GM23338 (cell line): ENCODE results near the gene RRAS. TPM values are rescaled to one million over a fixed set of nuclear protein-coding genes. Genes with fewer than 3 reads are reported as not detected.

ENCODE experiments used
- ATAC-seq: fragments of 200-7000 bp; cut with Tn5 transposase; 3 replicates; pipeline ENCODE4 v1.9.1; 2020
- DNase-seq: peaks from one replicate; pipeline ENCODE4 v3.0.0-alpha.2; 2015; ENCODE audit warnings: low spot score
- H2AFZ ChIP-seq: fragments of 200-600 bp; sonication (generic); 2 replicates; pipeline ENCODE4 v1.8.0; 2016; ENCODE audit warnings: antibody characterized with exemption, mild to moderate bottlenecking, moderate library complexity
- H3F3A ChIP-seq: fragments of 200-600 bp; sonication (generic); replicated peaks from 2 replicates; pipeline ENCODE4 v1.8.0; 2017; ENCODE audit warnings: antibody characterized with exemption, mixed run types, low read depth
- H3K27ac ChIP-seq: fragments of 200-600 bp; sonication (generic); 2 replicates; pipeline ENCODE4 v1.6.1; 2016; ENCODE audit warnings: low read depth
- H3K27me3 ChIP-seq: fragments of 200-600 bp; sonication (generic); 2 replicates; pipeline ENCODE4 v1.8.0; 2016; ENCODE audit warnings: mild to moderate bottlenecking, mixed run types, moderate library complexity; ENCODE audit not compliant: insufficient read depth
- H3K36me3 ChIP-seq: fragments of 200-600 bp; sonication (generic); 2 replicates; pipeline ENCODE4 v1.8.0; 2016; ENCODE audit warnings: mild to moderate bottlenecking; ENCODE audit not compliant: insufficient read depth
- H3K4me1 ChIP-seq: fragments of 200-600 bp; sonication (generic); 2 replicates; pipeline ENCODE4 v1.8.0; 2016; ENCODE audit warnings: mild to moderate bottlenecking, moderate library complexity; ENCODE audit not compliant: insufficient read depth
- H3K4me2 ChIP-seq: fragments of 200-600 bp; sonication (generic); 2 replicates; pipeline ENCODE4 v1.7.1; 2017; ENCODE audit warnings: mixed run types
- H3K4me3 ChIP-seq: fragments of 200-600 bp; sonication (generic); 2 replicates; pipeline ENCODE4 v1.6.1; 2016; ENCODE audit warnings: mixed run types
- H3K79me2 ChIP-seq: fragments of 200-600 bp; sonication (generic); replicated peaks from 2 replicates; pipeline ENCODE4 v1.8.0; 2017; ENCODE audit warnings: mild to moderate bottlenecking; ENCODE audit not compliant: insufficient read depth
- H3K9me2 ChIP-seq: fragments of 200-600 bp; sonication (generic); 2 replicates; pipeline ENCODE4 v1.8.0; 2017; ENCODE audit not compliant: insufficient read depth
- H4K20me1 ChIP-seq: fragments of 200-600 bp; sonication (generic); replicated peaks from 2 replicates; pipeline ENCODE4 v1.8.0; 2017; ENCODE audit warnings: mild to moderate bottlenecking; ENCODE audit not compliant: insufficient read depth
- H3K27ac Mint-ChIP-seq: 2 replicates; pipeline ENCODE4 v1.8.0; 2020; ENCODE audit warnings: inconsistent platforms, mild to moderate bottlenecking, moderate library complexity, mixed read lengths
- H3K27me3 Mint-ChIP-seq: 3 replicates; pipeline ENCODE4 v1.8.0; 2022; ENCODE audit warnings: low read depth, mild to moderate bottlenecking, moderate library complexity, mixed read lengths, inconsistent platforms; ENCODE audit not compliant: insufficient read depth, poor library complexity
- H3K36me3 Mint-ChIP-seq: 3 replicates; pipeline ENCODE4 v1.8.0; 2021; ENCODE audit warnings: low read depth, mild to moderate bottlenecking, inconsistent platforms, moderate library complexity, mixed read lengths
- H3K4me1 Mint-ChIP-seq: 3 replicates; pipeline ENCODE4 v1.8.0; 2020; ENCODE audit warnings: mild to moderate bottlenecking, inconsistent platforms, mixed read lengths
- H3K4me3 Mint-ChIP-seq: 3 replicates; pipeline ENCODE4 v1.8.0; 2021; ENCODE audit warnings: moderate library complexity, mild to moderate bottlenecking, inconsistent platforms, mixed read lengths
- H3K9me3 Mint-ChIP-seq: 3 replicates; pipeline ENCODE4 v1.8.0; 2020; ENCODE audit warnings: moderate library complexity, mild to moderate bottlenecking, inconsistent platforms, mixed read lengths
- CREB1 ChIP-seq: fragments of 250-450 bp; sonication (Bioruptor Pico); IDR thresholded peaks from 2 replicates; pipeline ENCODE4 v1.5.0; 2020; ENCODE audit warnings: low read depth, mild to moderate bottlenecking, moderate library complexity
- CTCF ChIP-seq, 2 experiments: fragments of 200-600 bp in 1 of 2; sonication (generic) in 1 of 2; conservative IDR thresholded peaks; 2 replicates each; pipeline versions ENCODE4 v1.5.1 to v1.6.1; 2016 to 2017; ENCODE audit warnings: antibody characterized with exemption in 2 of 2, low read depth in 2 of 2, mild to moderate bottlenecking in 2 of 2, moderate library complexity in 1 of 2
- EZH2 ChIP-seq: fragments of 200-600 bp; sonication (generic); IDR thresholded peaks from one replicate; pipeline ENCODE4 v1.8.0; 2017; ENCODE audit warnings: antibody characterized with exemption, mild to moderate bottlenecking, low read depth; ENCODE audit not compliant: unreplicated experiment
- EZH2phosphoT487 ChIP-seq: fragments of 200-600 bp; sonication (generic); IDR thresholded peaks from one replicate; pipeline ENCODE4 v1.8.1; 2018; ENCODE audit warnings: antibody characterized with exemption; ENCODE audit not compliant: unreplicated experiment
- POLR2AphosphoS5 ChIP-seq: IDR thresholded peaks from 2 replicates; pipeline ENCODE4 v1.6.1; 2016; ENCODE audit warnings: antibody characterized with exemption, low read depth
- STAT1 ChIP-seq: IDR thresholded peaks from one replicate; pipeline ENCODE4 v1.6.1; 2016; ENCODE audit warnings: antibody characterized with exemption; ENCODE audit not compliant: unreplicated experiment
- ZNF114 ChIP-seq: fragments of 250-450 bp; sonication (Bioruptor Pico); IDR thresholded peaks from 2 replicates; pipeline ENCODE4 v1.5.0; 2020; ENCODE audit warnings: mild to moderate bottlenecking, moderate library complexity
- polyA plus RNA-seq: library from polyadenylated mRNA; unstranded; fragments of >200 nt; fragmentation: Nextera tagmentation; extraction: Ambion mirVana; gene quantifications from 2 replicates; pipeline ENCODE4 v1.2.1, GENCODE V29; 2016
- total RNA-seq: library from RNA; depleted of rRNA; stranded (reverse); fragments of >200 nt; shearing (Covaris generic); gene quantifications from 2 replicates; pipeline ENCODE4 v1.2.3, GENCODE V29; 2014
- TF ChIP-seq, protein P1 (sequence below): IDR thresholded peaks from one replicate; pipeline ENCODE4 v1.6.1; 2018; ENCODE audit warnings: antibody characterized with exemption; ENCODE audit not compliant: unreplicated experiment

RRAS gene
- total and polyA plus RNA-seq, 2 experiments from 2014 or later = 9.3 to 30.0 TPM

DNA sequence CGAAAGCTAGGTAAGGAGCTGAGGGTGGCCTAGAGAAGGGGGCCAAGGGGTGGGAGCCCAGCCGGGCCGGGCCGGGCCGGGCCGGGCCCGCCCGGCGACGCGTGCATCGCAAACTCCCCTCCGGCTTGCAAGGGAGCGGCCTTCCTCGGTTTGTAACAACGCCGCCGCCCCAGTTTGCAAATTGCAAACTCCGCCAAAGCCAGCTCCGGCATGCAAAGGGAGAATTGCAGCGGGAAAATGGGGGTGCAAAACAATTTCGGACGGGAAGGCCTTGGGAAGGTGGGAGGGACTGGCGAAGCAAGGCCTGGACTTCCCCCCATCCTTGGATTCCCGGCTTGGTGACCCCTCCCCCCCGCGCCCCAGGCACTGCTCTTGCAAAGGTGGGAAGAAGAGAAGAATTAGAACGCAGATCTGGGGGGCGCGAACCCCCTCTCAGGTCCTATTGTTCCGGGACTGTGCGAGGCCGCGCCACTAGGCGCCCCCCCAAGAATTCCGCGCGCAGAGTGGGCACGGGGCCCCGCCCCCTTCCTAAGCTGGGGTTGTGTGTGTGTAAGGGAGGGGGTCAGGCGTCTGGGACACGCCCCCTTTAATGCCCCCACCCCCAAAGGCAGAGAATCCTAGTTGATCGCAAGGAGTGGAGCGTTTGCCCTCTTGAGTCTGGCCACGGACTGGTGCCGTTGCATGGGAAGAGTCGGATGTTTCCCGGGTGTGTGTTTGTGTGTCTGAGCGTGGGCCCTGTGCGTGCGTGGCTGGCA is 48.0 kb downstream of the RRAS start:
- Histone ChIP-seq H3K4me3 (peak overlapping the region; percentile 99), H3K79me2 (peaks cover 38% of the 10 kb centered on the region), H4K20me1 (no peaks in the 10 kb centered on the region; the same call in 1 of the 2 replicates), H3K9me2 (no peaks in the 10 kb centered on the region), H3K4me1 (peaks cover 9% of the 10 kb centered on the region), H3K27me3 (no peaks in the 10 kb centered on the region), H3F3A (peaks cover 24% of the 10 kb centered on the region), H3K4me2 (peak overlapping the region; percentile 88), H2AFZ (no peak overlapping the region), H3K36me3 (peaks cover 8% of the 10 kb centered on the region; the same call in 1 of the 2 replicates), H3K27ac (peak overlapping the region; percentile 99)
- peak overlapping the region; percentile 90 for H3K4me3 Mint-ChIP-seq
- H3K9me3 Mint-ChIP-seq = no peaks in the 10 kb centered on the region; the same call in 2 of the 3 replicates
- TF ChIP-seq STAT1 (no peak), POLR2AphosphoS5 (peak; percentile 41)
- DNase-seq = peak; percentile 82
- peaks cover 22% of the 10 kb centered on the region for H3K27me3 Mint-ChIP-seq
- H3K27ac Mint-ChIP-seq = peak overlapping the region; percentile 90
- peak; percentile 0; the same call in 2 of the 3 replicates for ATAC-seq
- H3K4me1 Mint-ChIP-seq = peaks cover 12% of the 10 kb centered on the region
- H3K36me3 Mint-ChIP-seq = peaks cover 26% of the 10 kb centered on the region

- no peaks in the 10 kb centered on the region; the same call in 2 of the 3 replicates for H3K9me3 Mint-ChIP-seq
- H3K4me3 Mint-ChIP-seq = peak within 1 kb of the TSS; percentile 90
- peaks cover 26% of the 10 kb centered on the region for H3K36me3 Mint-ChIP-seq
- Histone ChIP-seq H3F3A (peaks cover 24% of the 10 kb centered on the region), H3K4me1 (peaks cover 9% of the 10 kb centered on the region), H4K20me1 (no peaks in the 10 kb centered on the region; the same call in 1 of the 2 replicates), H3K4me2 (peak within 1 kb of the TSS; percentile 98), H3K27me3 (no peaks in the 10 kb centered on the region), H3K9me2 (no peaks in the 10 kb centered on the region), H3K4me3 (peak within 1 kb of the TSS; percentile 99), H3K79me2 (peaks cover 36% of the 10 kb centered on the region), H2AFZ (no peak within 1 kb of the TSS), H3K27ac (peak within 1 kb of the TSS; percentile 99), H3K36me3 (peaks cover 8% of the 10 kb centered on the region; the same call in 1 of the 2 replicates)
- ATAC-seq (peak; percentile 21), DNase-seq (peak; percentile 83)
- peaks cover 22% of the 10 kb centered on the region for H3K27me3 Mint-ChIP-seq
- no peak for TF ChIP-seq STAT1
- no peak for TF ChIP-seq EZH2phosphoT487
- TF ChIP-seq, protein P1, sequence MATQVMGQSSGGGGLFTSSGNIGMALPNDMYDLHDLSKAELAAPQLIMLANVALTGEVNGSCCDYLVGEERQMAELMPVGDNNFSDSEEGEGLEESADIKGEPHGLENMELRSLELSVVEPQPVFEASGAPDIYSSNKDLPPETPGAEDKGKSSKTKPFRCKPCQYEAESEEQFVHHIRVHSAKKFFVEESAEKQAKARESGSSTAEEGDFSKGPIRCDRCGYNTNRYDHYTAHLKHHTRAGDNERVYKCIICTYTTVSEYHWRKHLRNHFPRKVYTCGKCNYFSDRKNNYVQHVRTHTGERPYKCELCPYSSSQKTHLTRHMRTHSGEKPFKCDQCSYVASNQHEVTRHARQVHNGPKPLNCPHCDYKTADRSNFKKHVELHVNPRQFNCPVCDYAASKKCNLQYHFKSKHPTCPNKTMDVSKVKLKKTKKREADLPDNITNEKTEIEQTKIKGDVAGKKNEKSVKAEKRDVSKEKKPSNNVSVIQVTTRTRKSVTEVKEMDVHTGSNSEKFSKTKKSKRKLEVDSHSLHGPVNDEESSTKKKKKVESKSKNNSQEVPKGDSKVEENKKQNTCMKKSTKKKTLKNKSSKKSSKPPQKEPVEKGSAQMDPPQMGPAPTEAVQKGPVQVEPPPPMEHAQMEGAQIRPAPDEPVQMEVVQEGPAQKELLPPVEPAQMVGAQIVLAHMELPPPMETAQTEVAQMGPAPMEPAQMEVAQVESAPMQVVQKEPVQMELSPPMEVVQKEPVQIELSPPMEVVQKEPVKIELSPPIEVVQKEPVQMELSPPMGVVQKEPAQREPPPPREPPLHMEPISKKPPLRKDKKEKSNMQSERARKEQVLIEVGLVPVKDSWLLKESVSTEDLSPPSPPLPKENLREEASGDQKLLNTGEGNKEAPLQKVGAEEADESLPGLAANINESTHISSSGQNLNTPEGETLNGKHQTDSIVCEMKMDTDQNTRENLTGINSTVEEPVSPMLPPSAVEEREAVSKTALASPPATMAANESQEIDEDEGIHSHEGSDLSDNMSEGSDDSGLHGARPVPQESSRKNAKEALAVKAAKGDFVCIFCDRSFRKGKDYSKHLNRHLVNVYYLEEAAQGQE = no peak
- TF ChIP-seq ZNF114 (CRISPR knock-in tag) = no peak
- no peak for TF ChIP-seq EZH2
- TF ChIP-seq POLR2AphosphoS5 = no peak; the same call in 1 of the 2 replicates
- no peak for TF ChIP-seq CTCF (conservative IDR thresholded peaks at IDR 0.05; ENCODE audit: low read depth in 2 of 2)
- no peak for TF ChIP-seq CREB1 (CRISPR knock-in tag)
- peak within 1 kb of the TSS; percentile 98 for H3K27ac Mint-ChIP-seq
- H3K4me1 Mint-ChIP-seq = peaks cover 12% of the 10 kb centered on the region
Measured at GRCh38 chr19:49590971-49591730, 48.8 kb downstream of the RRAS start, which contains the start of gene PRR12. Gene PRR12 (plus strand): TSS chr19:49591182. CDS start chr19:49591655, 473 bp downstream.
